ENCODE data around the gene CA9.

CA9 gene

GRCh38 chr9:35679766-35680330, 6.1 kb downstream of the CA9 start:
- Histone ChIP-seq H3F3A (ENCODE audit: low read depth) (no peaks in the 10 kb centered on the region), H3K9me2 (replicated peaks; ENCODE audit: low read depth, low read length) (no peaks in the 10 kb centered on the region), H3K9me3 (ENCODE audit: insufficient read depth, low read depth, low read length) (no peaks in the 10 kb centered on the region), H3K4me3 (ENCODE audit: low read length, poor library complexity, severe bottlenecking) (no peak overlapping the region), H3K36me3 (ENCODE audit: insufficient read depth, low read length) (no peaks in the 10 kb centered on the region), H3K27me3 (ENCODE audit: insufficient read depth, low read length, poor library complexity, severe bottlenecking) (no peaks in the 10 kb centered on the region), H2AFZ (ENCODE audit: low read length) (no peak overlapping the region), H3K79me2 (ENCODE audit: insufficient read depth, low read length) (no peaks in the 10 kb centered on the region), H4K20me1 (ENCODE audit: insufficient read depth, low read length, poor library complexity, severe bottlenecking) (no peaks in the 10 kb centered on the region), H3K9ac (ENCODE audit: low read depth, low read length, poor library complexity, severe bottlenecking) (no peak overlapping the region), H3K4me2 (ENCODE audit: low read depth, low read length, poor library complexity, severe bottlenecking) (no peak overlapping the region), H3K4me1 (ENCODE audit: insufficient read depth, low read length, poor library complexity, severe bottlenecking) (no peaks in the 10 kb centered on the region)
- TF ChIP-seq CTCF (conservative IDR thresholded peaks at IDR 0.05; ENCODE audit: low read length) = no peak

- no peaks in the 10 kb centered on the region for H3K27me3 ChIP-seq (ENCODE audit: insufficient read depth, low read length, poor library complexity, severe bottlenecking)
- no peaks in the 10 kb centered on the region for H3F3A ChIP-seq (ENCODE audit: low read depth)
- H3K9me3 ChIP-seq (ENCODE audit: insufficient read depth, low read depth, low read length) = no peaks in the 10 kb centered on the region
- no peak overlapping the region for H3K4me3 ChIP-seq (ENCODE audit: low read length, poor library complexity, severe bottlenecking)
- H3K4me1 ChIP-seq (ENCODE audit: insufficient read depth, low read length, poor library complexity, severe bottlenecking) = no peaks in the 10 kb centered on the region
- H3K9ac ChIP-seq (ENCODE audit: low read depth, low read length, poor library complexity, severe bottlenecking) = no peak overlapping the region
- H3K4me2 ChIP-seq (ENCODE audit: low read depth, low read length, poor library complexity, severe bottlenecking) = no peak overlapping the region
- no peaks in the 10 kb centered on the region for H3K79me2 ChIP-seq (ENCODE audit: insufficient read depth, low read length)
- no peaks in the 10 kb centered on the region for H3K9me2 ChIP-seq (replicated peaks; ENCODE audit: low read depth, low read length)
- no peaks in the 10 kb centered on the region for H3K36me3 ChIP-seq (ENCODE audit: insufficient read depth, low read length)
- H4K20me1 ChIP-seq (ENCODE audit: insufficient read depth, low read length, poor library complexity, severe bottlenecking) = no peaks in the 10 kb centered on the region
- no peak overlapping the region for H2AFZ ChIP-seq (ENCODE audit: low read length)
- TF ChIP-seq EZH2phosphoT487 (IDR thresholded peaks at IDR 0.05; ENCODE audit: borderline replicate concordance) (no peak), CTCF (conservative IDR thresholded peaks at IDR 0.05; ENCODE audit: low read length) (no peak)
Observed at GRCh38 chr9:35680331-35681105, 6.8 kb downstream of the CA9 start.

GRCh38 chr9:35681341-35682002, 7.7 kb downstream of the CA9 start:
- Histone ChIP-seq H3K36me3 (ENCODE audit: insufficient read depth, low read length) (no peaks in the 10 kb centered on the region), H2AFZ (ENCODE audit: low read length) (no peak overlapping the region), H3K27me3 (ENCODE audit: insufficient read depth, low read length, poor library complexity, severe bottlenecking) (no peaks in the 10 kb centered on the region), H3K4me3 (ENCODE audit: low read length, poor library complexity, severe bottlenecking) (no peak overlapping the region), H4K20me1 (ENCODE audit: insufficient read depth, low read length, poor library complexity, severe bottlenecking) (no peaks in the 10 kb centered on the region), H3K9ac (ENCODE audit: low read depth, low read length, poor library complexity, severe bottlenecking) (no peak overlapping the region), H3K79me2 (ENCODE audit: insufficient read depth, low read length) (no peaks in the 10 kb centered on the region), H3K4me2 (ENCODE audit: low read depth, low read length, poor library complexity, severe bottlenecking) (no peak overlapping the region), H3K9me2 (replicated peaks; ENCODE audit: low read depth, low read length) (no peaks in the 10 kb centered on the region), H3K9me3 (ENCODE audit: insufficient read depth, low read depth, low read length) (no peaks in the 10 kb centered on the region), H3K4me1 (ENCODE audit: insufficient read depth, low read length, poor library complexity, severe bottlenecking) (no peaks in the 10 kb centered on the region), H3F3A (ENCODE audit: low read depth) (no peaks in the 10 kb centered on the region)
- TF ChIP-seq CTCF (conservative IDR thresholded peaks at IDR 0.05; ENCODE audit: low read length) (no peak), EZH2phosphoT487 (IDR thresholded peaks at IDR 0.05; ENCODE audit: borderline replicate concordance) (no peak)
